GM12878 (cell line): Measurements from ENCODE around the gene MEGF6. TPM values are rescaled to one million over a fixed set of nuclear protein-coding genes. Genes with fewer than 3 reads are reported as not detected.

ENCODE experiments used
- ATAC-seq: fragments of 200-7000 bp; cut with Tn5 transposase; 3 replicates; pipeline ENCODE4 v1.9.1; 2020; ENCODE audit warnings: mild to moderate bottlenecking, moderate library complexity
- BruUV-seq: library from RNA; stranded (reverse); fragments of 400-500 nt; replicated peaks from 2 replicates; lab custom pipeline; 2021; lab: Mats Ljungman, UMichigan
- CTCF ChIA-PET: fragments of 300-600 bp; sonication (Branson Sonifier 250); formaldehyde crosslinking; extraction: SDS; loops from one replicate; lab custom pipeline; 2021; ENCODE audit warnings: inconsistent platforms; lab: Yijun Ruan, JAX
- POLR2A ChIA-PET: fragments of 350-600 bp; formaldehyde crosslinking; extraction: SDS; loops from one replicate; lab custom pipeline; 2021; ENCODE audit warnings: inconsistent platforms; lab: Charles Lee
- RAD21 ChIA-PET: fragments of 300-600 bp; sonication (Branson Sonifier 250); formaldehyde crosslinking; loops from one replicate; lab custom pipeline; 2023; ENCODE audit warnings: antibody characterized with exemption; ENCODE audit not compliant: unreplicated experiment; lab: Charles Lee
- SMC1A ChIA-PET: fragments of 300-600 bp; sonication (Branson Sonifier 250); formaldehyde crosslinking; loops from one replicate; lab custom pipeline; 2023; ENCODE audit not compliant: unreplicated experiment, uncharacterized antibody; lab: Charles Lee
- DNase-seq: peaks from one replicate; pipeline ENCODE4 v3.0.0-alpha.2; 2011; ENCODE audit warnings: low read depth, low spot score
- FAIRE-seq: peaks from 3 replicates; lab custom pipeline; 2011; peaks lifted over from hg19 to GRCh38; lab: Jason Lieb, UNC
- H2AFZ ChIP-seq: 2 replicates; pipeline ENCODE4 v1.6.0; 2011; ENCODE audit warnings: low read depth, low read length, control low read depth; ENCODE audit not compliant: control insufficient read depth
- H3K27ac ChIP-seq: 2 replicates; pipeline ENCODE4 v1.5.1; 2011; ENCODE audit warnings: control low read depth; ENCODE audit not compliant: control insufficient read depth, insufficient read depth
- H3K27me3 ChIP-seq, 2 experiments: replicated peaks in 1 of 2; 2 replicates each; pipeline versions ENCODE4 v1.6.0 to v1.6.1; 2011; ENCODE audit warnings: low read length in 1 of 2; ENCODE audit not compliant: control insufficient read depth in 2 of 2, insufficient read depth in 2 of 2
- H3K36me3 ChIP-seq, 2 experiments: 2 replicates each; pipeline ENCODE4 v1.5.1; 2011; ENCODE audit warnings: low read length in 1 of 2; ENCODE audit not compliant: control insufficient read depth in 2 of 2, insufficient read depth in 2 of 2
- H3K4me1 ChIP-seq: 2 replicates; pipeline ENCODE4 v1.6.1; 2011; ENCODE audit warnings: mild to moderate bottlenecking, low read length, moderate library complexity, mixed read lengths; ENCODE audit not compliant: control insufficient read depth, insufficient read depth
- H3K4me2 ChIP-seq: 2 replicates; pipeline ENCODE4 v1.6.0; 2011; ENCODE audit warnings: control low read depth; ENCODE audit not compliant: control insufficient read depth, insufficient read depth
- H3K4me3 ChIP-seq: fragments of 200-600 bp; sonication (generic); 2 replicates; pipeline ENCODE4 v1.5.1; 2016
- H3K79me2 ChIP-seq: 2 replicates; pipeline ENCODE4 v1.6.0; 2011; ENCODE audit warnings: low read length; ENCODE audit not compliant: control insufficient read depth, insufficient read depth
- H3K9ac ChIP-seq: 2 replicates; pipeline ENCODE4 v1.8.0; 2011; ENCODE audit warnings: low read length, control low read depth, mixed read lengths; ENCODE audit not compliant: control insufficient read depth, insufficient read depth
- H3K9me3 ChIP-seq: replicated peaks from 3 replicates; pipeline ENCODE4 v1.5.1; 2011; ENCODE audit warnings: mild to moderate bottlenecking, low read length; ENCODE audit not compliant: control insufficient read depth, insufficient read depth
- H4K20me1 ChIP-seq: 2 replicates; pipeline ENCODE4 v1.6.0; 2011; ENCODE audit not compliant: control insufficient read depth, insufficient read depth
- BHLHE40 ChIP-seq, 2 experiments: fragments of 450-650 bp in 1 of 2; IDR thresholded peaks; 2 replicates each; pipeline ENCODE4 v1.6.1; 2011 to 2017; ENCODE audit warnings: low read depth in 2 of 2, borderline replicate concordance in 1 of 2, improper control_type of control experiment in 1 of 2, low read length in 1 of 2, mild to moderate bottlenecking in 1 of 2
- BRCA1 ChIP-seq: IDR thresholded peaks from 2 replicates; pipeline ENCODE4 v1.6.1; 2011; ENCODE audit warnings: low read depth, low read length, improper control_type of control experiment
- HSF1 ChIP-seq: fragments of 150-350 bp; IDR thresholded peaks from 2 replicates; pipeline ENCODE4 v1.6.1; 2014; ENCODE audit warnings: mild to moderate bottlenecking, low read depth, low read length
- KLF5 ChIP-seq: fragments of 450-650 bp; IDR thresholded peaks from 2 replicates; pipeline ENCODE4 v1.6.1; 2014; ENCODE audit warnings: mild to moderate bottlenecking; ENCODE audit not compliant: partially characterized antibody
- NFXL1 ChIP-seq: fragments of 450-650 bp; IDR thresholded peaks from 2 replicates; pipeline ENCODE4 v1.6.1; 2017; ENCODE audit warnings: antibody characterized with exemption, mild to moderate bottlenecking, borderline replicate concordance
- NFYB ChIP-seq: IDR thresholded peaks from 2 replicates; pipeline ENCODE4 v1.6.1; 2011; ENCODE audit warnings: low read depth, mild to moderate bottlenecking, low read length, improper control_type of control experiment, moderate library complexity; ENCODE audit not compliant: insufficient read depth
- PML ChIP-seq: IDR thresholded peaks from 2 replicates; pipeline ENCODE4 v1.6.1; 2012; ENCODE audit warnings: low read length, inconsistent platforms
- POLR2AphosphoS2 ChIP-seq: IDR thresholded peaks from 2 replicates; pipeline ENCODE4 v1.6.1; 2011; ENCODE audit warnings: low read depth, mild to moderate bottlenecking, low read length, improper control_type of control experiment, moderate library complexity
- RUNX3 ChIP-seq: IDR thresholded peaks from 2 replicates; pipeline ENCODE4 v1.6.1; 2012; ENCODE audit warnings: low read length, inconsistent platforms
- SIN3A ChIP-seq: IDR thresholded peaks from 2 replicates; pipeline ENCODE4 v1.6.1; 2012; ENCODE audit warnings: low read depth, low read length, improper control_type of control experiment
- SMAD1 ChIP-seq: fragments of 450-650 bp; IDR thresholded peaks from 2 replicates; pipeline ENCODE4 v1.6.1; 2018; ENCODE audit warnings: mild to moderate bottlenecking, low read depth; ENCODE audit not compliant: partially characterized antibody
- TCF7 ChIP-seq: IDR thresholded peaks from 2 replicates; pipeline ENCODE4 v1.6.1; 2014; ENCODE audit warnings: antibody characterized with exemption, borderline replicate concordance
- ZBTB4 ChIP-seq: fragments of 450-650 bp; formaldehyde crosslinking; IDR thresholded peaks from 2 replicates; pipeline ENCODE4 v1.4.0; 2022; ENCODE audit warnings: mild to moderate bottlenecking, moderate library complexity
- ZNF24 ChIP-seq: fragments of 450-650 bp; IDR thresholded peaks from 2 replicates; pipeline ENCODE4 v1.6.1; 2017; ENCODE audit warnings: antibody characterized with exemption, mild to moderate bottlenecking
- ZNF592 ChIP-seq: fragments of 450-650 bp; IDR thresholded peaks from 2 replicates; pipeline ENCODE4 v1.6.1; 2017; ENCODE audit warnings: mild to moderate bottlenecking, moderate library complexity
- ZNF622 ChIP-seq: fragments of 450-650 bp; IDR thresholded peaks from 2 replicates; pipeline ENCODE4 v1.6.1; 2017; ENCODE audit warnings: mild to moderate bottlenecking, inconsistent platforms
- WGBS: methylation state at CpG from one replicate; pipeline ENCODE4 v1.1.6; 2016; ENCODE audit warnings: low lambda C conversion rate; ENCODE audit not compliant: insufficient replicate concordance, insufficient coverage; ENCODE audit errors: missing lambda C conversion rate; 5-methylcytosine and 5-hydroxymethylcytosine counted together
- in situ Hi-C: fragments of 300-500 bp; cut with MboI; formaldehyde crosslinking; loops from 9 replicates; pipeline ENCODE4 v1.14.3; 2018; ENCODE audit warnings: mixed read lengths
- intact Hi-C: fragments of 100-400 bp; cut with micrococcal nuclease; formaldehyde crosslinking; loops from one replicate; pipeline ENCODE4 v1.14.2; 2022; ENCODE audit not compliant: unreplicated experiment
- polyA plus RNA-seq, 11 experiments: library from polyadenylated mRNA; depleted of rRNA in 4 of 11; unstranded in 6 of 11; stranded (reverse) in 5 of 11; fragments of >200 nt; fragmentation: Nextera tagmentation in 4 of 11; fragmentation: Illumina TruSeq in 1 of 11; extraction: Ambion mirVana in 4 of 11; extraction: Trizol in 1 of 11; gene quantifications; 1 replicate in 1 of 11; 2 replicates in 10 of 11; pipeline versions ENCODE4 v1.2.1 to v1.2.3, GENCODE V29; 2011 to 2016; ENCODE audit warnings: inconsistent platforms in 2 of 11, missing spikeins in 2 of 11, low read depth in 1 of 11
- total RNA-seq, 4 experiments: library from RNA; depleted of rRNA in 3 of 4; stranded (reverse); fragments of >200 nt in 3 of 4; fragmentation: Illumina TruSeq in 1 of 4; extraction: Trizol in 1 of 4; gene quantifications; 2 replicates each; pipeline versions ENCODE4 v1.2.1 to v1.2.3, GENCODE V29; 2013 to 2021

The MEGF6 gene
- total and polyA plus RNA-seq, 10 of the 15 experiments (the other 5 are each of a cell fraction or from before 2014, with no cell fraction given), result 0.03 to 0.41 TPM; not detected in 8

- H3K27ac ChIP-seq, result no peak overlapping the region
- no peaks in the 10 kb centered on the region for H3K27me3 ChIP-seq
- FAIRE-seq (no peak), DNase-seq (no peak), ATAC-seq (no peak)
- no peak overlapping the region for H3K4me2 ChIP-seq
- POLR2A ChIA-PET, result no interaction called here
- no peaks in the 10 kb centered on the region for H3K4me1 ChIP-seq
- no TSS peak for BruUV-seq
- RAD21 ChIA-PET, result no interaction called here
- H3K36me3 ChIP-seq, result no peaks in the 10 kb centered on the region
- no peak overlapping the region for H2AFZ ChIP-seq
- 52% methylated on average over 24 of the region's 24 CpGs for WGBS
- intact Hi-C loops (no loop called here), in situ Hi-C loops (no loop called here)
- H3K9me3 ChIP-seq, result no peaks in the 10 kb centered on the region
- no peak overlapping the region for H3K9ac ChIP-seq
- H3K4me3 ChIP-seq, result no peak overlapping the region
- CTCF ChIA-PET, result no interaction called here
- SMC1A ChIA-PET, result no interaction called here
- H3K79me2 ChIP-seq, result no peaks in the 10 kb centered on the region
- no peaks in the 10 kb centered on the region for H4K20me1 ChIP-seq
- no peak for TF ChIP-seq ZBTB4 (CRISPR knock-in tag)
- TF ChIP-seq POLR2AphosphoS2, result no peak
- TF ChIP-seq BRCA1, result no peak
- no peak for TF ChIP-seq PML
- TF ChIP-seq SIN3A, result no peak
- TF ChIP-seq NFXL1, result no peak
- no peak for TF ChIP-seq ZNF24
- TF ChIP-seq KLF5, result no peak
- TF ChIP-seq ZNF592, result no peak
- no peak for TF ChIP-seq HSF1
- TF ChIP-seq SMAD1, result no peak
- TF ChIP-seq ZNF622, result no peak
- no peak for TF ChIP-seq RUNX3
- TF ChIP-seq BHLHE40 (IDR thresholded peaks at IDR 0.05; ENCODE audit: borderline replicate concordance in 1 of 2, low read depth in 2 of 2, low read length in 1 of 2), result no peak
- no peak for TF ChIP-seq NFYB
- no peak for TF ChIP-seq TCF7
Measured at GRCh38 chr1:3548156-3548893, 63.0 kb downstream of the MEGF6 start.
